ENCODE results near the gene SLC4A4. TPM values are rescaled to one million over a fixed set of nuclear protein-coding genes. Genes with fewer than 3 reads are reported as not detected.

Gene SLC4A4
- total and polyA plus RNA-seq, 2 of the 13 experiments (the other 11 are each of a cell fraction or from before 2014, with no cell fraction given) = 0.01 TPM; not detected in 1

DNA sequence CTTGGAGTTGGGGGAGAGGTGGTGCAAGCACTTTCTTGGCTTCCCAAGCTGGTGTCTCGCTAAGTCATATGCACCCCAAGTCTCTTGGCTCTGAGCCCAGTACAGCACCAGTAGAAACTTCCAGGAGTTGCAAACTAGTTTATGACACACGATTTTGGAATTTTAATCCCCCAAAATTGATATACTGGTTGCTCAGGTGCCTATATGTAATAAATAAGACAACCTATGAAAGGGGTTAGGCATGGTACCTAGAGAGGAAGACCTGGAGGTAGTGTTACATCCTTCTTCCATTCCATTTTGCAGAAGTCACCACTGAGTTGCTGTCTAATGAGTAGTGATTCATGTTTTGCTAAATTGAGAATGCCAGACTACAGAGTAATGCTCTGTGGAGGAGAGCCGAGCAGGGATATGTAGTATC is 4.3 kb upstream of the SLC4A4 start:
- ATAC-seq (no peak), FAIRE-seq (no peak), DNase-seq (ENCODE audit: low spot score) (no peak)
- Histone ChIP-seq H3K36me3 (replicated peaks in 1 of 2; ENCODE audit: control insufficient read depth in 1 of 2, insufficient read depth in 2 of 2, low read length in 2 of 2) (no peaks in the 10 kb centered on the region), H3K27me3 (ENCODE audit: control insufficient read depth in 1 of 2, insufficient read depth in 2 of 2, low read length in 2 of 2) (no peaks in the 10 kb centered on the region), H3K9ac (ENCODE audit: insufficient read depth, low read depth, low read length) (no peak overlapping the region), H3K9me3 (ENCODE audit: low read length) (no peaks in the 10 kb centered on the region), H3K79me2 (ENCODE audit: insufficient read depth, low read length) (no peaks in the 10 kb centered on the region), H3K4me2 (ENCODE audit: low read depth, low read length) (no peak overlapping the region), H3K4me3 (replicated peaks in 1 of 3; ENCODE audit: insufficient read depth in 1 of 3, low read depth in 2 of 3, low read length in 3 of 3) (no peak overlapping the region), H2AFZ (ENCODE audit: low read length) (no peak overlapping the region), H3K27ac (ENCODE audit: extremely low read length, insufficient read depth, low read length) (no peak overlapping the region), H3K4me1 (ENCODE audit: insufficient read depth, low read length) (no peaks in the 10 kb centered on the region), H4K20me1 (ENCODE audit: insufficient read depth, low read length) (no peaks in the 10 kb centered on the region)
- in situ Hi-C loops (cut with HindIII; ENCODE audit: extremely low pct_ligation_motif_present, low pct_unique_long_range_greater_than_20kb) (no loop called here), intact Hi-C loops (cut with micrococcal nuclease; ENCODE audit: unreplicated experiment) (no loop called here)
- POLR2A ChIA-PET = no interaction called here
- WGBS (ENCODE audit: low lambda C conversion rate) = 17% methylated on average over 3 of the region's 3 CpGs
- no TSS peak for BruUV-seq (replicated peaks)
- CTCF ChIA-PET (ENCODE audit: low intra/inter-chr PET ratio, low total read pairs) = no interaction called here
- TF ChIP-seq ZBTB8A (CRISPR knock-in tag; IDR thresholded peaks at IDR 0.05; ENCODE audit: borderline replicate concordance, low read depth) (no peak), HOXD1 (CRISPR knock-in tag; IDR thresholded peaks at IDR 0.05) (no peak), TP53 (CRISPR knock-in tag; conservative IDR thresholded peaks at IDR 0.05) (no peak), AGO2 (optimal IDR thresholded peaks at IDR 0.05; ENCODE audit: low read depth, low read length) (no peak), TCF7 (IDR thresholded peaks at IDR 0.05; ENCODE audit: low read depth) (no peak), ZNF446 (CRISPR knock-in tag; IDR thresholded peaks at IDR 0.05) (no peak), PRPF4 (IDR thresholded peaks at IDR 0.05; ENCODE audit: low read depth, low read length, poor library complexity, severe bottlenecking) (no peak), ZFP36L1 (CRISPR knock-in tag; IDR thresholded peaks at IDR 0.05) (no peak), ZFAT (CRISPR knock-in tag; conservative IDR thresholded peaks at IDR 0.05) (no peak), TAF15 (IDR thresholded peaks at IDR 0.05; ENCODE audit: low read depth, low read length, poor library complexity, severe bottlenecking) (no peak), RAD21 (CRISPR knock-in tag; IDR thresholded peaks at IDR 0.05) (no peak), ZNF577 (CRISPR knock-in tag; IDR thresholded peaks at IDR 0.05; ENCODE audit: borderline replicate concordance, low read depth) (no peak)
- TF ChIP-seq, protein P1, sequence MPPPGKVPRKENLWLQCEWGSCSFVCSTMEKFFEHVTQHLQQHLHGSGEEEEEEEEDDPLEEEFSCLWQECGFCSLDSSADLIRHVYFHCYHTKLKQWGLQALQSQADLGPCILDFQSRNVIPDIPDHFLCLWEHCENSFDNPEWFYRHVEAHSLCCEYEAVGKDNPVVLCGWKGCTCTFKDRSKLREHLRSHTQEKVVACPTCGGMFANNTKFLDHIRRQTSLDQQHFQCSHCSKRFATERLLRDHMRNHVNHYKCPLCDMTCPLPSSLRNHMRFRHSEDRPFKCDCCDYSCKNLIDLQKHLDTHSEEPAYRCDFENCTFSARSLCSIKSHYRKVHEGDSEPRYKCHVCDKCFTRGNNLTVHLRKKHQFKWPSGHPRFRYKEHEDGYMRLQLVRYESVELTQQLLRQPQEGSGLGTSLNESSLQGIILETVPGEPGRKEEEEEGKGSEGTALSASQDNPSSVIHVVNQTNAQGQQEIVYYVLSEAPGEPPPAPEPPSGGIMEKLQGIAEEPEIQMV (CRISPR knock-in tag; IDR thresholded peaks at IDR 0.05; ENCODE audit: low read depth) = no peak
- TF ChIP-seq, protein P2, sequence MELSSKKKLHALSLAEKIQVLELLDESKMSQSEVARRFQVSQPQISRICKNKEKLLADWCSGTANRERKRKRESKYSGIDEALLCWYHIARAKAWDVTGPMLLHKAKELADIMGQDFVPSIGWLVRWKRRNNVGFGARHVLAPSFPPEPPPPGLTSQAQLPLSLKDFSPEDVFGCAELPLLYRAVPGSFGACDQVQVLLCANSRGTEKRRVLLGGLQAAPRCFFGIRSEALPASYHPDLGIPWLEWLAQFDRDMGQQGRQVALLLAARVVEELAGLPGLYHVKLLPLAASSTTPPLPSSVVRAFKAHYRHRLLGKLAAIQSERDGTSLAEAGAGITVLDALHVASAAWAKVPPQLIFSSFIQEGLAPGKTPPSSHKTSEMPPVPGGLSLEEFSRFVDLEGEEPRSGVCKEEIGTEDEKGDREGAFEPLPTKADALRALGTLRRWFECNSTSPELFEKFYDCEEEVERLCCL (CRISPR knock-in tag; IDR thresholded peaks at IDR 0.05; ENCODE audit: borderline replicate concordance) = no peak
- TF ChIP-seq, protein P3, sequence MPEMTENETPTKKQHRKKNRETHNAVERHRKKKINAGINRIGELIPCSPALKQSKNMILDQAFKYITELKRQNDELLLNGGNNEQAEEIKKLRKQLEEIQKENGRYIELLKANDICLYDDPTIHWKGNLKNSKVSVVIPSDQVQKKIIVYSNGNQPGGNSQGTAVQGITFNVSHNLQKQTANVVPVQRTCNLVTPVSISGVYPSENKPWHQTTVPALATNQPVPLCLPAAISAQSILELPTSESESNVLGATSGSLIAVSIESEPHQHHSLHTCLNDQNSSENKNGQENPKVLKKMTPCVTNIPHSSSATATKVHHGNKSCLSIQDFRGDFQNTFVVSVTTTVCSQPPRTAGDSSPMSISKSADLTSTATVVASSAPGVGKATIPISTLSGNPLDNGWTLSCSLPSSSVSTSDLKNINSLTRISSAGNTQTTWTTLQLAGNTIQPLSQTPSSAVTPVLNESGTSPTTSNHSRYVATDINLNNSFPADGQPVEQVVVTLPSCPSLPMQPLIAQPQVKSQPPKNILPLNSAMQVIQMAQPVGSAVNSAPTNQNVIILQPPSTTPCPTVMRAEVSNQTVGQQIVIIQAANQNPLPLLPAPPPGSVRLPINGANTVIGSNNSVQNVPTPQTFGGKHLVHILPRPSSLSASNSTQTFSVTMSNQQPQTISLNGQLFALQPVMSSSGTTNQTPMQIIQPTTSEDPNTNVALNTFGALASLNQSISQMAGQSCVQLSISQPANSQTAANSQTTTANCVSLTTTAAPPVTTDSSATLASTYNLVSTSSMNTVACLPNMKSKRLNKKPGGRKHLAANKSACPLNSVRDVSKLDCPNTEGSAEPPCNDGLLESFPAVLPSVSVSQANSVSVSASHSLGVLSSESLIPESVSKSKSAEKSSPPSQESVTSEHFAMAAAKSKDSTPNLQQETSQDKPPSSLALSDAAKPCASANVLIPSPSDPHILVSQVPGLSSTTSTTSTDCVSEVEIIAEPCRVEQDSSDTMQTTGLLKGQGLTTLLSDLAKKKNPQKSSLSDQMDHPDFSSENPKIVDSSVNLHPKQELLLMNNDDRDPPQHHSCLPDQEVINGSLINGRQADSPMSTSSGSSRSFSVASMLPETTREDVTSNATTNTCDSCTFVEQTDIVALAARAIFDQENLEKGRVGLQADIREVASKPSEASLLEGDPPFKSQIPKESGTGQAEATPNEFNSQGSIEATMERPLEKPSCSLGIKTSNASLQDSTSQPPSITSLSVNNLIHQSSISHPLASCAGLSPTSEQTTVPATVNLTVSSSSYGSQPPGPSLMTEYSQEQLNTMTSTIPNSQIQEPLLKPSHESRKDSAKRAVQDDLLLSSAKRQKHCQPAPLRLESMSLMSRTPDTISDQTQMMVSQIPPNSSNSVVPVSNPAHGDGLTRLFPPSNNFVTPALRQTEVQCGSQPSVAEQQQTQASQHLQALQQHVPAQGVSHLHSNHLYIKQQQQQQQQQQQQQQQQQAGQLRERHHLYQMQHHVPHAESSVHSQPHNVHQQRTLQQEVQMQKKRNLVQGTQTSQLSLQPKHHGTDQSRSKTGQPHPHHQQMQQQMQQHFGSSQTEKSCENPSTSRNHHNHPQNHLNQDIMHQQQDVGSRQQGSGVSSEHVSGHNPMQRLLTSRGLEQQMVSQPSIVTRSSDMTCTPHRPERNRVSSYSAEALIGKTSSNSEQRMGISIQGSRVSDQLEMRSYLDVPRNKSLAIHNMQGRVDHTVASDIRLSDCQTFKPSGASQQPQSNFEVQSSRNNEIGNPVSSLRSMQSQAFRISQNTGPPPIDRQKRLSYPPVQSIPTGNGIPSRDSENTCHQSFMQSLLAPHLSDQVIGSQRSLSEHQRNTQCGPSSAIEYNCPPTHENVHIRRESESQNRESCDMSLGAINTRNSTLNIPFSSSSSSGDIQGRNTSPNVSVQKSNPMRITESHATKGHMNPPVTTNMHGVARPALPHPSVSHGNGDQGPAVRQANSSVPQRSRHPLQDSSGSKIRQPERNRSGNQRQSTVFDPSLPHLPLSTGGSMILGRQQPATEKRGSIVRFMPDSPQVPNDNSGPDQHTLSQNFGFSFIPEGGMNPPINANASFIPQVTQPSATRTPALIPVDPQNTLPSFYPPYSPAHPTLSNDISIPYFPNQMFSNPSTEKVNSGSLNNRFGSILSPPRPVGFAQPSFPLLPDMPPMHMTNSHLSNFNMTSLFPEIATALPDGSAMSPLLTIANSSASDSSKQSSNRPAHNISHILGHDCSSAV (CRISPR knock-in tag; IDR thresholded peaks at IDR 0.05; ENCODE audit: borderline replicate concordance) = no peak

Data from HepG2 (cell line).